OCI-LY7 (cell line): ENCODE data around the gene EYS. TPM values are rescaled to one million over a fixed set of nuclear protein-coding genes. Genes with fewer than 3 reads are reported as not detected.

Experiments
- BruUV-seq: library from RNA; stranded (reverse); fragments of 400-500 nt; replicated peaks from 2 replicates; lab custom pipeline; 2021; lab: Mats Ljungman, UMichigan
- CTCF ChIA-PET: fragments of 300-600 bp; sonication (Branson Sonifier 250); formaldehyde crosslinking; loops from one replicate; lab custom pipeline; 2022; ENCODE audit warnings: antibody characterized with exemption; ENCODE audit not compliant: unreplicated experiment; lab: Charles Lee
- POLR2A ChIA-PET: fragments of 300-600 bp; sonication (Branson Sonifier 250); formaldehyde crosslinking; loops from one replicate; lab custom pipeline; 2022; ENCODE audit warnings: antibody characterized with exemption; lab: Charles Lee
- DNase-seq: peaks from one replicate; pipeline ENCODE4 v3.0.0-alpha.2; 2015; ENCODE audit warnings: low spot score
- H2AFZ ChIP-seq: fragments of 200-600 bp; sonication (generic), shearing (Covaris generic); 2 replicates; pipeline ENCODE4 v1.6.1; 2014; ENCODE audit warnings: mild to moderate bottlenecking, antibody characterized with exemption, low read length, moderate library complexity
- H3K27ac ChIP-seq: fragments of 200-600 bp; sonication (generic); 2 replicates; pipeline ENCODE4 v1.5.1; 2014; ENCODE audit warnings: mixed run types, low read depth, mild to moderate bottlenecking, moderate library complexity, low read length, inconsistent platforms; ENCODE audit not compliant: poor library complexity, severe bottlenecking
- H3K36me3 ChIP-seq: fragments of 200-600 bp; sonication (generic); 2 replicates; pipeline ENCODE4 v1.6.1; 2014; ENCODE audit warnings: mild to moderate bottlenecking, antibody characterized with exemption, low read length, moderate library complexity, mixed read lengths; ENCODE audit not compliant: insufficient read depth
- H3K4me1 ChIP-seq: fragments of 200-600 bp; sonication (generic); 2 replicates; pipeline ENCODE4 v1.5.1; 2014; ENCODE audit warnings: mild to moderate bottlenecking, low read length; ENCODE audit not compliant: insufficient read depth, poor library complexity, severe bottlenecking
- H3K4me2 ChIP-seq: fragments of 200-600 bp; sonication (generic); 2 replicates; pipeline ENCODE4 v1.6.1; 2014; ENCODE audit warnings: mild to moderate bottlenecking, low read length
- H3K4me3 ChIP-seq: fragments of 200-600 bp; sonication (generic); 2 replicates; pipeline ENCODE4 v1.5.1; 2014; ENCODE audit warnings: mild to moderate bottlenecking, low read depth, low read length; ENCODE audit not compliant: poor library complexity, severe bottlenecking
- H3K79me2 ChIP-seq: fragments of 200-600 bp; sonication (generic); 2 replicates; pipeline ENCODE4 v1.6.1; 2016; ENCODE audit warnings: low read depth, mild to moderate bottlenecking, low read length, moderate library complexity, mixed read lengths; ENCODE audit not compliant: insufficient read depth
- H3K9me2 ChIP-seq: fragments of 200-600 bp; sonication (generic); 2 replicates; pipeline ENCODE4 v1.6.1; 2016; ENCODE audit warnings: mild to moderate bottlenecking, low read length, mixed read lengths; ENCODE audit not compliant: insufficient read depth
- H3K9me3 ChIP-seq: fragments of 200-600 bp; sonication (generic); 2 replicates; pipeline ENCODE4 v1.6.1; 2014; ENCODE audit warnings: mild to moderate bottlenecking, mixed run types, low read length, mixed read lengths
- H4K20me1 ChIP-seq: fragments of 200-600 bp; sonication (generic); 2 replicates; pipeline ENCODE4 v1.6.1; 2014; ENCODE audit warnings: mild to moderate bottlenecking, antibody characterized with exemption, low read length, moderate library complexity, mixed read lengths; ENCODE audit not compliant: insufficient read depth
- CTCF ChIP-seq: fragments of 200-600 bp; sonication (generic); conservative IDR thresholded peaks from 2 replicates; pipeline ENCODE4 v1.5.1; 2014; ENCODE audit warnings: mild to moderate bottlenecking, antibody characterized with exemption, low read length, moderate library complexity, mixed read lengths
- EZH2phosphoT487 ChIP-seq: fragments of 200-600 bp; sonication (generic); IDR thresholded peaks from 2 replicates; pipeline ENCODE4 v1.6.1; 2018; ENCODE audit warnings: low read depth, borderline replicate concordance, mild to moderate bottlenecking, mixed run types, antibody characterized with exemption, low read length, moderate library complexity, mixed read lengths
- intact Hi-C: fragments of 100-400 bp; cut with micrococcal nuclease; formaldehyde crosslinking; loops from one replicate; pipeline ENCODE4 v1.10.0; 2022; ENCODE audit not compliant: unreplicated experiment
- total RNA-seq, 2 experiments: library from RNA; depleted of rRNA in 1 of 2; stranded (reverse); fragments of >200 nt in 1 of 2; shearing (Covaris generic) in 1 of 2; gene quantifications; 2 replicates each; pipeline ENCODE4 v1.2.3, GENCODE V29; 2014 to 2022

Gene EYS
- total RNA-seq, 2 experiments from 2014 or later: not detected

DNA sequence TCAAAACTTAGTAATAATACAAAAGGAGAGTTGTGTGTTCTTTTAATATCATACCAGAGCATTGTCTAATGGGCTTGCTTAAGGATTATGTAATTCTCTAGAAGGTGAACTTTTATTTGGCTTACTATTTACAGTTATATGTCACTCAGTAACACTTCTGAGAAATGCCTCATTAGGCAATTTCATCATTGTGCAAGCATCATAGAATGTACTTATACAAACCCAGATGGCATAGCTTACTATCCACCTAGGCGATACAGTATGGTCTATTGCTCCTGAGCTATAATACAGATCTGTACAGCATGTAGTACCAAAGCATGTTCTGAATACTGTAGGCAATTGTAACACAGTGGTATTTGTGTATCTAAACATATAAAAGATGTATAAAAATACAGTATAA is 1731.3 kb downstream of the EYS start:
- Histone ChIP-seq H3K27ac (no peak overlapping the region), H3K4me1 (no peaks in the 10 kb centered on the region), H3K4me3 (no peak overlapping the region), H3K4me2 (no peak overlapping the region), H3K9me2 (no peaks in the 10 kb centered on the region), H4K20me1 (no peaks in the 10 kb centered on the region), H3K36me3 (no peaks in the 10 kb centered on the region), H3K9me3 (no peaks in the 10 kb centered on the region), H2AFZ (no peak overlapping the region), H3K79me2 (no peaks in the 10 kb centered on the region)
- intact Hi-C loops: no loop called here
- no TSS peak for BruUV-seq
- ChIA-PET POLR2A (no interaction called here), CTCF (no interaction called here)
- no peak for TF ChIP-seq EZH2phosphoT487
- no peak for TF ChIP-seq CTCF
- no peak for DNase-seq

DNA sequence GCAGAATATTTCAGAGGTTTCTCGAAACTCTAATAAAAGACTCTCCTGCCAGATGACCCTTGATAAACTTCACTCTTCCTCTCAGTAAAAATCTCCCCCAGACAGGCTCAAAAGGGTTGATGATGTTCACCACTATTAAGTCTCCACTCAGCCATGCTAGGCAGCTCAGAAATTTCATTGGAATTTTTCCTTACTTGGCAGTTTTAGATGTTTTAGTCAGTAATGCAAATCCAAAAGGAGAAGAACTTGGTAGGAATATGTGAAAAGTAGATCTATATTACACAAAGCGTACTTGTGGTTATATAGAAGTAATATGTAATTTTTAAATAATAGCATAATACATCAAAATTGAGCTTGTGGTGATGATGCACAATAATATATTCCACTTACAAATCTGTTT is 1738.4 kb downstream of the EYS start:
- Histone ChIP-seq H3K4me1 (no peaks in the 10 kb centered on the region), H3K36me3 (no peaks in the 10 kb centered on the region), H3K9me3 (no peaks in the 10 kb centered on the region), H4K20me1 (no peaks in the 10 kb centered on the region), H3K79me2 (no peaks in the 10 kb centered on the region), H3K4me2 (no peak overlapping the region), H3K27ac (no peak overlapping the region), H2AFZ (no peak overlapping the region), H3K9me2 (no peaks in the 10 kb centered on the region), H3K4me3 (no peak overlapping the region)
- ChIA-PET POLR2A (interaction anchor here (1.5 kb wide), 1 partner anchor 15 kb away, joined by 4 read pairs; no protein-coding TSS in a partner anchor), CTCF (no interaction called here)
- intact Hi-C loops: no loop called here
- no TSS peak for BruUV-seq
- TF ChIP-seq CTCF: no peak
- TF ChIP-seq EZH2phosphoT487: no peak
- DNase-seq: no peak

DNA sequence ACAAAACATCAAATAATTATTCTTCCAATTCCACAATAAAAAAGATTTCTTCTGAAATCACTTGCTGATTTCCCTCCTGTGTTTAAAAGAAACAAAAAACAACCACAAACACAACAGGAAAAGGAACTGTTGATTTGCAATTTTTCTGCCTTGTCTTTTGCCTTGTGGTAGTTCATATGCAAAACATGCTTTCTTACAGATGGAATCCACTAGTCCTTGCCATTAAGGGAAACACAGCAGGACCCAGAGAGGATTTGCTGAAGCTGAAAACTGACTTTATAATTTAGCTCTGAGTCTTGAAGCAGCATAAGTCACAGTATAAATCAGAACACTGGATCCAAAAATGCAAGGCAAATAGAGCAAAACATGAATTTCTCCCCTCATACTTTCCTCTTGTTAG is 1742.7 kb downstream of the EYS start:
- CTCF ChIA-PET: no interaction called here
- intact Hi-C loops: no loop called here

More for the DNA sequence above, 1742.7 kb downstream of the EYS start:
- no peak for TF ChIP-seq EZH2phosphoT487
- TF ChIP-seq CTCF: no peak
- no peaks in the 10 kb centered on the region for H4K20me1 ChIP-seq
- H3K79me2 ChIP-seq: no peaks in the 10 kb centered on the region
- no peak overlapping the region for H3K4me3 ChIP-seq
- H3K9me2 ChIP-seq: no peaks in the 10 kb centered on the region
- no peak overlapping the region for H3K27ac ChIP-seq
- H3K9me3 ChIP-seq: no peaks in the 10 kb centered on the region
- H2AFZ ChIP-seq: no peak overlapping the region
- no peak overlapping the region for H3K4me2 ChIP-seq
- no peaks in the 10 kb centered on the region for H3K36me3 ChIP-seq
- no peaks in the 10 kb centered on the region for H3K4me1 ChIP-seq
- POLR2A ChIA-PET: interaction anchor here (0.5 kb wide), 1 partner anchor 12 kb away, joined by 3 read pairs; no protein-coding TSS in a partner anchor
- no peak for DNase-seq
- no TSS peak for BruUV-seq
